ENCODE measurements around the gene SFMBT1. TPM values are rescaled to one million over a fixed set of nuclear protein-coding genes. Genes with fewer than 3 reads are reported as not detected.

SFMBT1 gene
- total and polyA plus RNA-seq, 9 of the 15 experiments (the other 6 are each of a cell fraction or from before 2014, with no cell fraction given), result 0.76 to 6.6 (median 3.6) TPM

DNA sequence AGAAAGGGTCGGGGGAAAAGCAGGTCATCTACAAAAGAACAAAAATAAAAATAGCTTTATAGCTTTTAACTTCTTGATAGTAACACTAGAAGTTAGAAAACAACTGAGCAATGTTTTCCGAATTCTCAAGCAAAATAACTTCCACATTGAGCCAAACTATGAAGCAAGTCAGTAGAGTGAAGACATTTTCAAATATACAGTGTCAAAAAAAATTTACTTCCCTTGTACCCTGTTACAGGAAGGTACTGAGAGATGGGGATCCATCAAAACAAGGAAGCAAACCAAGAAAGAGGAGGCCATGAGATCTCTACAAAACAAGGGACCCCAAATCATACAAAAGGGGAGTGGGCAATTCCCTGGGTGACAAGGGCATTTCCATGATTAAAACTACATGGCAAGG lies 121.9 kb downstream of the SFMBT1 start (continued):
- TF ChIP-seq ZNF551 (CRISPR knock-in tag; IDR thresholded peaks at IDR 0.05), result no peak
- TF ChIP-seq HLTF (IDR thresholded peaks at IDR 0.05), result no peak
- TF ChIP-seq RBM39 (optimal IDR thresholded peaks at IDR 0.05; ENCODE audit: low read depth, low read length), result no peak
- no peak for TF ChIP-seq RBM25 (IDR thresholded peaks at IDR 0.05; ENCODE audit: low read depth, low read length, severe bottlenecking)
- no peak for TF ChIP-seq ZBTB17 (CRISPR knock-in tag; IDR thresholded peaks at IDR 0.05)
- no peak for TF ChIP-seq AFF1 (IDR thresholded peaks at IDR 0.05; ENCODE audit: low read depth in 1 of 2, partially characterized antibody in 2 of 2)
- TF ChIP-seq ZNF165 (CRISPR knock-in tag; IDR thresholded peaks at IDR 0.05; ENCODE audit: borderline replicate concordance), result no peak
- no peak for TF ChIP-seq ZNF699 (CRISPR knock-in tag; IDR thresholded peaks at IDR 0.05; ENCODE audit: insufficient replicate concordance)
- no peak for TF ChIP-seq BCL6 (CRISPR knock-in tag; IDR thresholded peaks at IDR 0.05)
- no peak for TF ChIP-seq OTX1 (CRISPR knock-in tag; IDR thresholded peaks at IDR 0.05)

Measured in K562 (cell line).